GM19239 (cell line): ENCODE measurements around the gene CELF4.

ENCODE experiments used
- DNase-seq: peaks from one replicate; pipeline ENCODE4 v3.0.0; 2011; ENCODE audit warnings: low spot score; ENCODE audit not compliant: insufficient read length
- FAIRE-seq: peaks from 2 replicates; lab custom pipeline; 2011; peaks lifted over from hg19 to GRCh38; lab: Jason Lieb, UNC

The CELF4 gene

GRCh38 chr18:37565101-37565976, at the start of gene CELF4:
CELF4 (minus strand) TSS chr18:37565798.
- no peak for FAIRE-seq
- DNase-seq = no peak

- no peak for FAIRE-seq
- no peak for DNase-seq
Measured at GRCh38 chr18:37613253-37613565, 47.6 kb upstream of the CELF4 start.

DNA sequence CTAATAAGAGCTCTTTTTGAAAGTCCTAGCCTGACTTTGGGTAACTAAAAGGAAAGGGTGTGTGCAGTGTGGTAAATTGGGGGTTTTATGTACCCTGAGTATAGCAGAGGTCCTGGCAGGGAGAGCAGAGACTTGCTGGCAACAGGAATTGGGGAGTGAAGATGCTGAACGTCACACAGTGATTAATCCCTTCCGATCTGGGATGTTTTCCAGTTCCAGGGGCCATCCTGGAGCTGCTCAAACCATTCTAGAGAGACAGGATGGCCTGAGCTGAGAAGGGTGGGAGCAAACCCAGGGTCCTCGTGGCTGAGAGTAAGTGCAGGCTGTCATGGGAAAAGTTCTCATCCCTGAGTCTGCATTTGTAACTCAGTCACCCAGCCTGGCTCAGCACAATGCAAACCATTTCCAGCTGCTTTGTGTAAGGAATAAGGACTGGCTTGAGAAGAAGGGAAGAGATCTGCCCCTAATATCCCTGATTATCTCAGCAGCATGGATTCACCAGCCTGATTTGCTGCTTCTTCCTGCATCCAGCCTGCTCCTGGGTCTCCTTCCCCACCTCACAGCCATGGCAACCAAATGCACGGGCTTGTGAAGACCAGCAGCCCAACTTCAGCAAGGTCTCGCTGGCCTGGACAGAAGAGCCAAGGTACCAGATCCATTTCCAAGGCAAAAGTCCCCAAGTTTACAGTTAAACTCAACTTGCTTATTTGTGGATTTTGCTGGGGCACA, 47.1 kb upstream of the CELF4 start:
- FAIRE-seq = no peak

DNA sequence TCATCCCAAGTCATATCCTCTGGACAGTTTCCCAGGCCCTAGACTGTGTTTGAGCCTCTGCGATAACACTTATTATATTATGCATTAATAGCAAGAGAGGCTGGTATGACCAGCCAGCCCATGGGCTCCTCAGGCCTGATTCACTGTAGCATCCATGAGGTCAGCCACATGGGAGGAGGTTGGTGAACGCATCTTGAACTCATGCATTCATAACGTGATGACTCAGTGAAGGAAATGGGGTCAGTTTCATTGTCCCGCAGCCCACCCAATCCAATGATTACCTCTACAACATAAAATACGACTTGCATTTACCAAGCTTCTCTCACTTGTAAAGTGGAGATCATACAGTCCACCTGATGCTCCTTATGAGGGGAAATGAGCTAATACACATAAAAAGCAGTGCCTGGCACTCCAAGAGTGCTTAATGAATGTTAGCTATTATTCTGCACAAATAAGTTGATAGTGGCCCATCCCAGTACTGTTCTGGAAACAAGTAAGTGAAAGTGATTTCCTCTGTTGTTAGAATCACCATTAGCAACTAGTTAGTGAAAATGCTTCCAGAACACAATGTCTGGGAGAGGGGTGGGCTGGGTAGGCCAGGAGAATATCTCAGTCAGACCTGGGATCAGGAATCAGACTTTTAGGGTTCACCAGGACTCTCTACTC, 46.1 kb upstream of the CELF4 start:
- no peak for FAIRE-seq
- no peak for DNase-seq

More for the DNA sequence above, 47.1 kb upstream of the CELF4 start:
- no peak for DNase-seq

GRCh38 chr18:37608876-37609275, 43.3 kb upstream of the CELF4 start:
- no peak for FAIRE-seq
- DNase-seq = no peak

DNA sequence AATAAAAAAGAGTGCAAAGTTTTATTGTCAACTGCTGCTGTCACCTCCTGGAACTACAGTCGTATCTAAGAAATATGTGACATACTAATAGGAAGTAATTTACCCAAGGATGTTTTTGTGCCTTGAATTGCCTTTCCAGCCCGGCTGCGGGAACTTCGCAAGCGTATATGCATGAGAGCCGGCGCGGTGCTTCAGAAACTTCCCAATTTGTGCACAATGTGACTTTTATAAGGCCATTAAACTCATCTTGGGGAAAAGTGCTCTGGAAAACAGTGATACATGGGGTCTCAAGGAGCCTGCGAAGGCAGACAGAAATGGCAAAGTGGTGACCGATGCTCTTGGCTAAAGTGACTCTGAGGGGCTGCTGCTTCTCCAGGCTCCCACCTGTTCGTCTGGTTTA, 41.7 kb upstream of the CELF4 start:
- no peak for DNase-seq

DNA sequence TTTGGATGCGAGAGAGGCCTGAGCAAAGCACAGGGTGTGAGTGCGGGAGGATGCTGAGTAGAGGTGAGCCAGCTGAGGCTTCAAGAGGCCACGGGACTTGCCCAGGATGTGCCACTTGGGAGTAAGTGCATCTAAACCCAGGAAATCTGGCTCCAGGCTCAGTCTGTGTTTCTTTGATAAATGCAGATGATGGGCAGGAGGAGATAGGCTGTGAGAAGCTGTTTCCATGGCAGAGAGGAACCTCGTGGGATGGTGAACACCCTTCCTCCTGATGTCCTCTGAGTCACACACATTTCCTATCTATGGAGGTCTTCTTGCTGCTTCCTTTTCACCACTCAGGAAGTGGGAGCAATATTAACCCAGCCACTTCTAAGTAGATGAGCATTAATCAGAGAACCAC, 38.4 kb upstream of the CELF4 start:
- no peak for FAIRE-seq

More for the DNA sequence above, 41.7 kb upstream of the CELF4 start:
- no peak for FAIRE-seq

DNA sequence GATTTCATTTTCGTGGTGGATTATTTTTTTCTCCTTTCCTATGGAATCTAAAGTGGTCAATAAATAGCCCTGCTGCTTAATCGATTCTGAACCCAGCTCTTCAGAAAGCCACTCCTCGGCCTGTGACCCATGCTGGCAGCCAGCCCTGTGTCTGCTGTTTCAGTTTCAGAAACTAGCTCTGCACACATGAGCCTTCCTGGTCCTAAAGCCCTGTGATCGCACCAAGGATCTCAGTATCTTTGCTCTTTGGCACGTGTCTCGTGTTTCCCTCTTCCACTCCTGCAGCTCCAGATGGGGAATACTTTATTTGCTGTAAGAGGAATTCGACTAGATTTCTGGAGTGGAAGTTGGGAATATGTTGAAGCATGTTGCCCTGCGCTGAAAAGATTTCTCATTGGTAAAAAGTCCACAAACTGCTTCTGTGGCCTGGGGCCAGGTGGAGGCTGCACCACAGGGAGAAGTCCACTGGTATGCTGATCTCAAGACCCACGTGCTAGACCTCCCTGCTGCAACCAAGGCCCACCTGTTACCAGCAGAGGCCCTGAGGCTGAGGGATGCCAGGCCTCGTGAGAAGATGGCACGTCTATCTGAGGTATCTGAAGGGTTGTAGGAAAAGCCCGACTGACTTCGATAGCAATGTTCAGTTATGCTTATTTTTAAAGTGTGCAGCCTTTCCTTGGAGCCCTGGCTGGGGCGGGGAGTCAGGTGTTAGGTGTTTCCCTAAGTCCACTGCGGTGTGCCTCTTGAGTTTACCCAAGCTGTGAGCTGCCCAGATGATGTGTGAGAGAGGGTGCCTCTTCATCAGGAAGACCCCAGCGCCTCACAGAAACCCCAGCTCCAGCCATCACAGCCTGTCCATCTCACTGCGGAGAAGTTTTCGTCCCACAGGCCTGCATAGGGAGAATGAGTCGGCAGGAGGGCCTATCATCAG, 33.6 kb upstream of the CELF4 start:
- DNase-seq (no peak), FAIRE-seq (no peak)

More for the DNA sequence above, 38.4 kb upstream of the CELF4 start:
- DNase-seq = no peak

DNA sequence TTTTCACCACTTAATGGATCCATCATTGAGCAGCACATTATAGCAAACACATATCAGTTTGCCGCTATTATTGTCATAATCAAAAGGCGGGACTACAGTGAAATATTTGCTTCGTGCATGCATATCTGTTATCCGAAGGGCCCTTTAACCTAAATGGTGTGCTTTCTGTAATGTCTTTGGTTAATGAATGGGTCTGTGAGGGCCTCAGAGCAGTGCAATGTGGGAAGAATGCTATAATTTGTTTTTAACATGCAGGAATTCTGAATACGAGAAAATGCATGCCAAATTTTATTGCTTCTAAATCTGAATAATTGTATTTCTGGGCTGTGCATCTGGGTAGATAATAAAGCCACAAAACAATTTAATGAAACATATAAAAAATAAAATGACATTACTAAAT, 32.8 kb upstream of the CELF4 start:
- FAIRE-seq = no peak
- no peak for DNase-seq

GRCh38 chr18:37590346-37590745, 24.7 kb upstream of the CELF4 start:
- FAIRE-seq = no peak
- DNase-seq = no peak

- no peak for DNase-seq
- FAIRE-seq = no peak
Measured at GRCh38 chr18:37588289-37588688, 22.7 kb upstream of the CELF4 start.

DNA sequence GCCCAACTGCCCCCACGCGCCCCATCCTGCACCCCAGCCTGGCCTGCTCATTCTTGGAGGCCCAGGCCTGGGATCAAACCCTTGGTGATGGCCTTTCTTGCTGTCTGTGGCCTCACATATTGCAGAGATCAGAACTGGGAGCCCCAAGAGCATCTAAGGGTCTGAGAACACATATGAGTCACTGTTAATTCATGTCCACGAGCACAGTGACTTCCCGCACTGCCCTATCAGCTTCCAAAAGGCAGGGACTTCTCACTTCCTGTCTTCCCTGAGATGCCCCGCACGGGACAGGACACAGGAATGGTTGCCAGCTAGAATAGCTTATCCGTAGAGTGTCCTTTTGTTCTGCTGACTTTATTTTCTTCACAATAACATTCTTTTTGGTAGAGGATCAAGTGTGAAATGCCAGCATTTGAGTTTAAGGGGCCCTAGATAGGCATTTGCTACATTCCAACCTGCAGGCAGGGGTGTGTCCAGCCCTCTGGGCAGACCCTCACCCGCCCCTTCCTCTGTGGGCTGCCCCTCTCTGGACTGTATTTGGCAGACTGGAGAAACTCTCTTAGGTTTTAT, 21.1 kb upstream of the CELF4 start:
- FAIRE-seq (no peak), DNase-seq (no peak)

GRCh38 chr18:37584952-37585695, 19.5 kb upstream of the CELF4 start:
- no peak for FAIRE-seq
- no peak for DNase-seq

- no peak for FAIRE-seq
- no peak for DNase-seq
Measured at GRCh38 chr18:37584217-37584616, 18.6 kb upstream of the CELF4 start.

DNA sequence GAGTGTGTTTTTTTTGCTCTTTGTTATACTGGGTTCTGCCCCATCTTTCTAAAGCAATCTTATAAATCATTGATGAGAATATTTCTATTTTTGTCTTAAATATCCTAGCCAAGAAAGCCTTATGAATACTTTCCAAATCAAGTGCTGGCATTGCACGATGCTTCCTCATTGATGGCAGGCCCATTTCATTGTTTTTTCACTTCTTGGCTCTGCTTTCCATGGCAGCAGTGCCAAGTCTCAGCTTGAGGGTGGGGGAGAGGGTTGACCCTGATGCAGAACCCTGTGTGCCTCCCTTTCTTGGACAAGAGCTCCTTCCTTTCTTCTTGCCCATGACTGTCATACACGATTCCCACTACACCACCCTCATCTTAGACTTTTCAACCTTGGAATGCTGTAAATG, 16.7 kb upstream of the CELF4 start:
- FAIRE-seq (no peak), DNase-seq (no peak)

- no peak for DNase-seq
- FAIRE-seq = no peak
Measured at GRCh38 chr18:37578886-37579513, 13.4 kb upstream of the CELF4 start.

DNA sequence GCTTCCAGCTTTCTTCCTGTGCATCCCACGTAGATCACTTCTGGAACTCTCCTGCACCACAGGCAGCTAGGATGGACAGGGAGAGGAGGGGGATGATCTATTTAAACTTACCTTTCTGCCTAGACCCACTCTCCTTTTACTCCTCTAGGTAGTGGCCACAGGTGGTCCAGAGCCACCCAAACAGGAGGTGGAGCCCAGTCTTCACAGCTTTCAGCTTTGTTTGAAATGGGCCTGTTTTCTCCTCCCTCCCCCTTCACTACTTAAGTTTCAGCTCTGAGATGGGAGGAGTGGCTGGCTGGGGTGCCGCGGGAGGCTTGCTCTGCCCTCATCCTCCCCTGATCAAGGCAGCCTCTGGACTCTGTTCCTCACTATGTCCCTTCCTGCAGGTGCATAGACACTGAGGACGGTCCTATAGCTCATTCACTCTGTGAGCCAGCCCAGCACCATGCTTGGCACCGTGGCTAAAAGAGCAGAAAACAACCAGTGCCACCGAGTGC, 12.6 kb upstream of the CELF4 start:
- no peak for FAIRE-seq
- DNase-seq = no peak

- DNase-seq = no peak
- no peak for FAIRE-seq
Measured at GRCh38 chr18:37577051-37577611, 11.5 kb upstream of the CELF4 start.
